GM21825 (cell line): ENCODE results near the gene USO1.
"Not testable (repeated sequence)": the region's sequence is repeated elsewhere in the genome, so short reads cannot be mapped to it uniquely, and the experiment has no call there.

ENCODE experiments used
- ATAC-seq: cut with Tn5 transposase; IDR thresholded peaks from one replicate; pipeline ENCODE4 v1.9.1; 2021; ENCODE audit warnings: mild to moderate bottlenecking, moderate library complexity; ENCODE audit not compliant: unreplicated experiment

Gene USO1

DNA sequence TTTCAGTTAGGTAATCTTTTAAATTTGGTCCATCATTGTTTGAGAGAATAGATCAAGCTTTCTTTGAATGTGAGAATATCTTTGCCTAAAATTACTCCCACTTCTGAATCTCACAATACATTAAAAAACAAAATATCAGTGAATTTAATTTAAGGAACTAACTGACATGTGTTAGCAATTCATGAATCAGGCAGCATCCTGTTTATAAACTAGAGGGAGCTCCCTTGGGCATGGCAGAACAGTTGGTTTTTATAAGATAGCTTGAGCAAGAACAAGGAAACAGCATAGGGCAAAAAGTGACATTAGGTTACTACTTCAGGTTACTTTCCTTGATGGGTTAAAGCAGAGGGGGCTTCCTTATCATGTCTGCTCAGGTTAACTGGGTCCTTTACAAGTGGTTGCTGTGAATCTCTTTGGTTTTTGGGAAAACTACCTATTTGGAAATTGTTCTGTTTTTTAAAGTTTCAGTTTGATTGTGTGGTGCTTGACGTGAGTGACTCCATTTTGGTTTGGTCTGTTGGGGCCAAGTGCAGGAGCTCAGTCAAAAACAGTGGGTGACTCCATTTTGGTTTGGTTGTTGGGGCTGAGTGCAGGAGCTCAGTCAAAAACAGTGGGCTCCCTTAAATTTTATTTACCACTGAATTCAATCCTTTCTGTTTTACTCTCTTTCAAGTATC, 109.9 kb downstream of the USO1 start:
- no peak for ATAC-seq

DNA sequence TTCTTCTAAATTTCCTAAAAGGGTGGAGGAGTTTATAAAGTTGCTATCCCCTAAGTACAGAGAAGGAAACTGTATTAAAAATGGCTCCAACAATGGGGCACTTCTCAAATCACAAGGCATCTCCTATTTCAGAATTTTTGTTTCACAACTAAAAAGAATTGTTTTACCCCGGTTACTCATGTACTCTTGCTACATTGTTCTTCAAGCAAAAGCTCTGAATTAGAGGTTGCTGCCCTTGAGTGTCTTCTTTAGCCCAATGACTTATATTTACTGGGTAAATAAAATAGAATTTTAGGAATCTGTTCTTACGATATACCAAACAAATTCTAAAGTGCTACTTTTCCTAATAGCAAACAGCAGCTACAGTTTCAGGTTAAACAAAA, 110.4 kb downstream of the USO1 start:
- no peak for ATAC-seq

DNA sequence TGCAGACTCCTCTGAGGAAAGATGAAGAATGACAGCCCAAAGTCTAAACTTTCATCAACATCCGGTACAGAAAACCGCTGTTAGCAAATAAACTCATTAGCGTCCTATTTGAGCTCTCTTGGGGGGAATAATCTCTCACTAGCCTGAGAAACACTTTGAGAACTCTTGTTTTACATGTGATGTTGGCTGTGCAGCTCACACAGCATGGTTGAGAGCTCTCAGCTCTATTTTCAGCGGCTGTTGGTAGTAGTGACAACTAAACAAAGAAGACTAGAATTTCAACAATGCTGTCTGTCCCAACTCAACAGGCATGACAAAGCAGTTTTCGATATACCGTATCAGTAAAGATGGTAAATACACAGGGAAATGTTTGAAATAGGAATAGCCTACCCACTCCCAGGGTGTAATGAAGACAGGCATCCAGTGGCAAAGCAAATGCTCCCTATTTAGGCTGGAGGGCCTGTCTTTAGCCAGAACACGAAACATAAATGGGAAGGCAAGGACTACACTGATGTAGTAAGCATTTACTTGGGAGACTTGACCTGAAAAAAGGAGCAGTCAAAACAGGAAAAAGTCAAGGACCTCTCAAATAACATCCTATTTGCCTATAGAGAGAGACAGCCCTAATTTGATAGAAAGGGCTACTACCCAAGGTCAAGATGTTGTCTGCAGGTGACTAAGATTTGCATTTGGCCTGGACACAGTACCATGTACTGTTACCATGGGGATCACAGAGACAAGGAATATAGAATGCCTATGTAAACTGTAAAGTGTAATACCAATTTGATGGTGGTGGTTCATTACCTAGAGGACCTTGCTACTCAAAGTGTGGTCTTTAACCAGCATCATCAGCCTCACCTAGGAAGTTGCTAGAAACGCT, 117.5 kb downstream of the USO1 start:
- ATAC-seq, result no peak

DNA sequence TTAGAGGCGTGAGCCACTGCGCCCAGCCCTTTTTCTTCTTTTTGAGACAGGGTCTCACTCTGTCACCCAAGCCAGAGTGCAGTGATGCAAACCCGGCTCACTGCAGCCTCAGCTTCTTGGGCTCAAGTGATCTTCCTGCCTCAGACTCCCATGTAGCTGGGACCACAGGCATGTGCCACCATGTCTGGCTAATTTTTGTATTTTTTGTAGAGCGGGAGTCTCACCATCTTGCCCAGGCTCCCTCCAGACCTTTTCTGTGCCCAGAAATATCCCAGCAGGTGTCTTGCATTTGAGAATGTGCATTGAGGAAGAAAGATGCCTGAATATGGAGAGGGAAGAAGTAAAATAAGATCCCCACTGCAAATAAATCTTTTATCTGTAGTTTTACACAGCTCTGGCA, 119.2 kb downstream of the USO1 start:
- no peak for ATAC-seq

DNA sequence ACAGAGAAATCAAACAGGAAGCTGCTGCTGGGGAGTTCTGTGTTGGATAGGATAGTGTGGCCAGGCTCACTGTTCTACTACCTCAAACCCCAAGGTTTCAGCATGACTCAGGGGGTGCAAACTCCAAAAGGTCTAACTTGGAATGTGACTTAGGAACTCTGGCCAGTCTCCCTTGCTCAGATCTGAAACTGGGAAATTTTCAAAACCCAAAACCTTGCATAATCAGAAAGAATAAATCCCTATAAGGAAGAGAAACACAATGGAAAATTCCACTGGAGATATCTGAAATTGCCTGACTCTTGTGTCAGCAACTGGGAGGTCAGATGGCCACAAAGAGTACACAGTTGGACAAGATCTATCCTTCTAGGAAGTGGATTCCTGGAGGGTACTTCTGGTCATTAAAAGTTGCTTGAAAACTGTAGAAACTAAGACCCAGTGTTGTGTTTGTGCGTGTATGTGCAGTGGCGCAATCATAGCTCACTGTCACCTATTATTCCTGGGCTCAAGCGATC, 119.8 kb downstream of the USO1 start:
- no peak for ATAC-seq

DNA sequence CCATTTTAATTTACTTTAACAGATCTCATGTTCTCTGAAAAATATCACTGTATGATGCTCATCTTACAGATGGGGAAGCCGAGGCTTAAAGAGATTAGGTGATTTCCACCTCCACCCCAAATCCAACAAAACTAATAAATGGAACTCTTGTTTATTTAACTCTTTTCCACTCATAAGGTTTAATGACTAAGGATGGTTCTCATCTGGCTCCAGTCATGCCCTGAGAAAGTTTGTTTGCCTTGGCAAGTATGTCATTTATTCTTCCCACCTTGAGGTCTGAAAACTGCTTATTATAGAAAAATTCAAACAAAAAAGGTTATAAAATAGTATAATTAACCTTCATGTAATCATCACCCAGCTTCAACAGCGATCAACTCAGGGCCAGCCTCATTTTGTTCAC, 121.6 kb downstream of the USO1 start:
- ATAC-seq, result no peak

DNA sequence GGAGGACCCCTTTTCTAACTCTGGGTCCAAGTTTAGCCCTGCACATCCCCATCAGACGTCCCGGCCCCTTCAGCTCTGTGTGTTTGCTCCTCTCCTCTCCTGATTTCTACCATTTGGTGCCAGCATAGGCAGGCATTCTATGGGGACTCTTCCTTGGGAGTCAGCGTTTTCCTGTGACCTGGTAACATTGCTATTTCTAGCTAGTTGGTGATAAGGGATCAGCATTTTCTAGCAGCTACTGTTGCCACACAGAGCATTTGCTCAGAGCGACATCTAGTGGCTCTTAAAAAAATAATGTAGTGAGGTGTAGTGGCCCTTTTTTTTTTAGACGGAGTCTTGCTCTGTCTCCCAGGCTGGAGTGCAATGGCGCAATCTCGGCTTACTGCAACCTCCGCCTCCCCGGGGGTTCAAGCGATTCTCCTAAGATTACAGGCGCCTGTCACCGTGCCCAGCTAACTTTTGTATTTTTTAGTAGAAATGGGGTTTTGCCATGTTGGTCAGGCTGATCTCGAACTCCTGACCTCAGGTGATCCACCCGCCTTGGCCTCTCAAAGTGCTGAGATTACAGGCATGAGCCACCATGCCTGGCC, 123.9 kb downstream of the USO1 start:
- not testable (repeated sequence) for ATAC-seq

DNA sequence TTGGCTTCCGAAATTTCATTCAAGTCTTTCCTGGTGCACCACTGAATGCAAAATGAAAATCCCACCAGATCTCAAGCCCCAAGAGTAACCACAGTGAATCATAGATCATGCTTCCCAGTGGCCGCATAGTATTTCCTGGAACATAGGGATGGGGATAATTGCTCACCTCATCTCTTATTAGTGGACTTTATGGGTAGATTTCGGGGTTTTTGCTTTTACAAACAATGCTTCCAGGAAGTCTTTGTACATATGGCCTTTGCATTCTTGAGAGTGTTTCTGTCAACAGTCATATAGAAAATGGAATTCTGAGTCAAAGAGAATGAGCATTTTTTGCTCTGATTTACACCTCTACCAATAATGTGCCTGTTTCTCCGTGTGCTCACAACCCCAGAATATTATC, 124.5 kb downstream of the USO1 start:
- ATAC-seq, result no peak

DNA sequence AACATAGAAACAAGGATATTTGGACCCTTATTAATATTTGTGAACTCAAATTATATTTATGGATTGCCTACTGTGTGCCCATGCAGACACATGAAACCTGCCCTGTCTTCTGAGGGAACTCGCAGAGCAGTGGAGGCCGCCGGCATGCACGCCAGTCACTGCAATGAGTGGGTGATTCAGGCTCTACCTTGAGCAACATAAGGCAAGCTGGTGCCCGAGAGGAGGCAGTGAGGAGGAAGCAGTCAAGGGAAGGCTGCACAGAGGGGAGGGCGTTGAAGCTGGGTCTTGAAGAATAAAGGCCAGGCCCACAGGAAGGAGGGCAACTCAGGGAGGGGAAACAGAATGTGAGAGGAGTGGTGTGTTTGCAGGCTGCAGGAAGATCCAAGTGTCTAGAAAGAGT, 125.1 kb downstream of the USO1 start:
- no peak for ATAC-seq

DNA sequence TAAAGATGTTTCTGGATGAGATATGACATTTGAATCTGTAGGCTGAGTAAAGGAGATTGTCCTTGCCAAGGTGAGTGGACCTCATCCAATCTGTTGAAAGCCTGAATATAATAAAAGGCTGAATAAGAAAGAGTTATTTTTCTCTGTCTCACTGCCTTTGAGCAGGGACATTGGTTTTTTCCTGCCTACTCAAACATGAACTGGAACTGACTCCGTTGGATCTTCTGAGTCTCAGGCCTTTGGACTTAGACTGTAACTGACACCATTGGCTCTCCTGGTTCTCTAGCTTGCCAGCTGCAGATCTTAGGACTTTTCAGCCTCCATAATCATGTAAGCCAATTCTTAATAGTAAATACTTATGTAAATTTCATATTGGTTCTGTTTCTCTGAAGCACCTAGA, 134.3 kb downstream of the USO1 start:
- ATAC-seq, result no peak

DNA sequence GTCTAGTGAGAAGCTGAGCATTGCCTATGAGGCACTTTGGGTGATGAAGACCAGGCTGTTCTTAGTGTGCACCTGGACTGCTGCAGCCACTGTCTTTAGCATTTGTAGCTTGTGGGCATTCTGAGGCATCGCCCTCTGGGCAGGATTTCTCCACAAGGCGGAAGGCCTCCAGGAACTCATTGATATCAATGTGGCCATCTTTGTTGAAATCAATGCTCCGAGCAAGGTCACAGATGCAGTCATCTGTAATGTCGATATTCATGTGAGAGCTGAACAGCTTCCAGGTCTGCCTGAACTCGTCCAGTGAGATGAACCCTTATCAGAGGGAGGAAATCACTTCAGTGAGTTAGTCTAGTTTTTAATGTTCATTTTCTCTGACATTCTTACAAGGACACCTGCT, 136.2 kb downstream of the USO1 start:
- no peak for ATAC-seq
